HG03342 (cell line): ENCODE results near the gene IRAG1.
"Not testable (repeated sequence)": the region's sequence is repeated elsewhere in the genome, so short reads cannot be mapped to it uniquely, and the experiment has no call there.

Experiments used
- ATAC-seq: cut with Tn5 transposase; IDR thresholded peaks from one replicate; pipeline ENCODE4 v1.9.1; 2021; ENCODE audit warnings: mild to moderate bottlenecking, moderate library complexity; ENCODE audit not compliant: unreplicated experiment

IRAG1 gene

DNA sequence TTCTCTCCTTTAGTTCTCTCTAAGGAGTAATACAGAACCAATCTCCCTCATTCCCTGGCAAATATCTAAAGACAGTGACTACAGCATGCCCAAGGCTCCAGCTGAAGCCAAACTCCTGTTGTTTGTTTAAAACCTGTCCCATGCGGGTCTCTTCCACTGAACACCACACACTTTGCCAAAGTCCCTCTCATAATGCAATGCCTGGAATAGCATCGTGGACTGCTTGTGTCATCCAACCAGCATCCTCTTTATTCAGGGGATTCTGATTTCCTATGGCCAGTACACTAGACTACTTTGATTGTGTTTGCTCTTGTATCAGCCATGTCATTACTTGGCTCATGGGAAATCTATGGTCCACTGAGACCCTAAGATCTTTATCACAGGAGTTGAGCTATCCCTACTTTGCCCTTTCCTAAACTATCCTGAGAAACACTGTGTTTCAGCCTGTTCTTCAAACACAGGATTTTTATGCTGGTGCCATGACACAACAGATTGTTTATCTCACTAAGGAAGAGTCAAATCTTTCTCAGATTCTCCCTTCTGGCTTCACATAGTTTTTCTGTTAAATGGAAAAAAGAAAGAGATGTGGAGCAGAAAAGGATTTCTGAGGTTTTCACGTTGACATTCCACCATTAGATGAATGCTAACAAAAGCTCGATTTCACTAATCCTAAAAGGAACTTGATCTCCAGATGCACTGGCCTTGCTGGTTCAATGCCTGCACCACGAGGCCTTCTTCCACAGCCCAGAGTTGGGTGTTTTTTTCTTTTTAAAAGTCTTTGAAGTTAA, 15.9 kb upstream of the IRAG1 start:
- ATAC-seq: no peak

DNA sequence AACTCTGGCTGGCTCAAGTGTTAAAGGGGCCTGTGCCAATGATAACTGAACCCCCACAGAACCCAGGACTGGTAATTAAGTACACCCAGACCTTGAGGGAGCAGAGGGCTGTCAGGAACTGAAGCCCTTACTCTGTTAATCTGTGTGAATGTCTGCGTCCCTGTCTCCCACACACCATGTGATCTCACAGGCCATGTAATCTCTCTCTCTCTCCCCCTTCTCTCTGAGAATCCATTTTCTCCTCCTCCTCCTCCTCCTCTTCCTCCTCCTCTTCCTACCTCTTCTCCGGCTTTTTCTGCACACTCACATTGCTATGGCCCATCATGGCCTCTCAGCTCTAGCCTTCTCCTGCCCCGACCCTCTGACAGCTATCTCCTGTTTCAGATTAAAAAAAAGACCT, 14.6 kb upstream of the IRAG1 start:
- no peak for ATAC-seq

DNA sequence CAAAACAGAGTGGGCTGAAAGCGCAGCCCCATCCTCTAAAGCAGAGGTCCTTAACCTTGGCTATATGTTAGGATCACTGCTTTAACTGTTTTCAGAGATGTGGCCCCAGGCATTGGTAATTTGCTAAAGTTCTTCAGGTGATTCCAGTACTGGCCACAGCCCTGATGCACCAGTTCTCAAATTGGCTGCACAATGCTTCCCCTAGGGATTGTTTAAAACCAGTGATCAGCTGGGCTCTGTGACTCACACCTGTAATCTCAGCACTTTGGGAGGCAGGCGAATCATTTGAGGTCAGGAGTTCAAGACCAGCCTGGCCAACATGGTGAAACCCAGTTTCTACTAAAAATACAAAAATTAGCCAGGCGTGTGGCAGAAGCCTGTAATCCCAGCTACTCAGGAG, 8.4 kb upstream of the IRAG1 start:
- ATAC-seq: no peak

DNA sequence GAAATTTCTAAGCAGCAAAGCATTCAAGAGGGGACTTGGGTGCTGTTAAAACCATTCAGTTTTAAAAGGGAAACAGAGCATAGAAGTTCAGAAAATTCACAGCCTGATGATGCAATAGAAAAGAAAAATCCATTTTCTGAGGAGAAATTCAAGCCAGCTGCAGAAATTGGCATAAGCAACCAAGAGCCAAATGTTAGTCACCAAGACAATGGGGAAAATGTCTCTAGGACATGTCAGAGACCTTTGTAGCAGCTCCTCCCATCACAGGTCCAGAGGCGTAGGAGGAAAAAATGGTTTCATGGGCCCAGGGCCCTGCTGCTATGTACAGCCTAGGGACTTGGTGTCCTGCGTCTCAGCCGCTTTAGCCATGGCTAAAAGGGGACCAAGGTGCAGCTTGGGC, 5.5 kb upstream of the IRAG1 start:
- no peak for ATAC-seq

DNA sequence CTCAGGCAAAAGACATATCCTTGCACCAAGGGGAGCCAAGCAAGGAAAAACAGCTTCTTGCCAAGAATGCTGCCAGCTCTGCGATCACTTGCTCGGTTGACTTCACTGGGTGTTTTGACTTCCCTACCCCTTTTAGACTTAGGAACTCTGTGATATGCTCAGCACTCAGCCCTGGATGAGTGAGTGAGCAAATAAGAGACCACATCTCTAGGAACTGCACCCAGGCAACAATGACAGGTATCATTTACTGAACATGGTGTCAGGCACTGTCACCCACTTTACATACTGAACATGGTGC, 3.7 kb upstream of the IRAG1 start:
- ATAC-seq: no peak

DNA sequence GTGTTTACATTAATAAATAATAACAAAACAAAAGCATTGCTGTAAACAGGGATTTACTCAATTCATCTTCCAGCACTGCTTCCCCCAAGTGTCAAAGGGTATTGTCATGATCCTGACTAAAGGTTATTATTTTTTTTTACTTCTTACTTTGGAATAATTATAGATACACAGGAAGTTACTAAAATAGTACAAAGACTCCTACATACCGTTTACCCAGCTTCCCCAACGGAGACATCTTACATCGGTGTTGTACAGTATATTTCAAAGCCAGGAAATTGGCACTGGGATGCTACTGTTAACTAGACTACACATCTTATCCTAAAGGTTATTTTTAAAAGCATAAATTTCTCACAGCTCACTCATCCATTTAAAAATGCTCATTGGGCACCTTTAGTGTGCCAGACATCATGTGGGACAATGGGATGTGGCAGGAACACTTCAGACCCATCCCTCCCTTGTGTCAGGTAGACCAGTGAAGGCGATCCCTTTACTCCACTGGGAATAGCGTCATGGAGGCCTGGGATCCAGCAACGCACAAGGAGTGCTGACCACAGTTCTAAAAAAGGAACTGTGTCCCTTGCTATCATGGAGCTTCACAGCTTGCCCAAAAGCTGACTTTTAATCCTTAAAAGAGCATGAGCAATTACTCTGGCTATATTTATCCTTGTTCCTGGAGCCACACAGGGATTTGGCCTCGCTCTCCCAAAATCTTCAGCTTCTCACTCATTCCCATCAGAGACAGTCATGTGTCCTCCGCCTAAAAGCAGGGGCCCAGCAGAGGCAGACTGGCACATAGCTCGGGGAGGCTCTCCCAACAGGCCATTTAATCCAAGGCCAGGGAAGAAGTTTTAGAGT, 3.1 kb upstream of the IRAG1 start:
- ATAC-seq: no peak

DNA sequence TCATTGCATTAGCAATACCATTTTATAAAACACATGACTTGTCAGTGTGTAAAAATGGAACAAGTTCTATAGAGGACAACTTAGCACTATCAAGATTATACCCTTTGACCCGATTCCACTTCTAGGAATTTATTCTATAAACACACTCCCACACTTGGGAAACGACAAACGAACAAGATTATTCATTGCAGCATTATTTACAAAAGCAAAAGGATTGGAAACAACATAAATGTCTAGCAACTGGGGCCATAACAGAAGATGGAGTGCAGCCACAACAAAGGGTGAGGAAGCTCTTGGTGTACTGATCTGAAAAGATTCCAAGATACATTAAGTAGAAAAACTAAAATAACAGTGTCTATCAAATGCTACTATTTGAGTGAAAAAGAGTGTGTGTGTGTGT, 2.3 kb upstream of the IRAG1 start:
- no peak for ATAC-seq

DNA sequence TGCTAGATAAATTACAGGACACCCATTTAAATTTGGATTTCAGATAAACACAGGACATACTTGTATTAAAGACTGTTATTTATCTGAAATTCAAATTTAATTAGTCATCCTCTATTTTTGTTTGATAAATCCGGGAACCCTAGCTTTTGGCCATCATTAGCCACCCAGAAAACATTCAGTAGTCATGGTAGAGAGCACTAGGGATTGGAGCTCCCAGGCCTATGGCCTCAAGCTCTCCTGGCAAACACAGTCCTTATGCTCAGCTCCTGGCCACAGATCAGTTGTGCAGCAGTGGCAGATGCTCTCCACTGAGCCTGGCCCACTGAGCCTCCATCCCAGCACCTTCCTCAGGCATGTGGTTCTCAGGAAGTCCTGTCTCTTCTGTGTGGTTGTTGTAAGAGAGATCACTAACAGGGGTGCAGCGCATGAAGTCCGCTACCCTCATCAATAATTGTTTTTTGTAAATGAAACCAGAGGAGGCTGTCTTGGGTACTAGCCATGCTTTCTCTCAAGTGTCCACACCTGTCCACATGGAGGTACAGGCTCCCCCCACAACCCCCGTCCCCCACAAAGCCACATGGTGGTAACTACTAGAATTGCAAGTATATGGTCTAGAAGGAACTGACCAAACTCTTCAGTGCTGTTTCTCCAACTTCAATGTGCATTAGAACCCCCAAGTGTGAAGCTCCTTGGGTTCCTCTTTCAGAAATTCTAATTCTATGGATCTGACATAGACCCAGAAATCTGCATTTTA, 1.1 kb upstream of the IRAG1 start:
- ATAC-seq: no peak

DNA sequence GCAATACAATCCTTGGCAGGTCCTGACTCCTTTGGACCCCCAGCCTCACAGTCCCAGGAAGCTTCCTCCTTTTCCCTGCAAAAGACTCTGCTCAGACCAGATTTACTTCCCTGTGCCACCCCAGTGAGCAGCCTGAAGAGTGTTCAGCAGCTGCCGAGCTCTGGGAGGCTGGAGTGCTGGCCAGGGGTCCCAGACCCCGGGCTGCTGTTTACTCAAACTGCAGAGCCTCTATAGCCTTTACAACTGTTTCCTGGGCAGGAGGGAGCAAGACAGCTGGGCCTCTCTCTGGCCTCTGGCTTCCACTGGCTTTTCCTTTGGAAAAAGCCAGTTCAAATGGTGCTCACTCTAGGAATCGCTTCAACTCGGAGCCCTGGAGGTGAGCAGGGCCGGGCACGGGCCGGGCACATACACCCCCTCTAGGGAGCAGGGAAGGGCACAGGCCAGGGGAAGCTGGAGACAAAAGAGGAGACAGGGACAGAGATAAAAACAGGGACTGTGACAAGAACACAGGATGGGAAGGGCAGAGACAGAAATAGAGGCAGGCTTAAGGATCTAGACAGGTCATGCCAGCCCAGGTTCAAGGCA, 932 bp downstream of the IRAG1 start:
- ATAC-seq: no peak

DNA sequence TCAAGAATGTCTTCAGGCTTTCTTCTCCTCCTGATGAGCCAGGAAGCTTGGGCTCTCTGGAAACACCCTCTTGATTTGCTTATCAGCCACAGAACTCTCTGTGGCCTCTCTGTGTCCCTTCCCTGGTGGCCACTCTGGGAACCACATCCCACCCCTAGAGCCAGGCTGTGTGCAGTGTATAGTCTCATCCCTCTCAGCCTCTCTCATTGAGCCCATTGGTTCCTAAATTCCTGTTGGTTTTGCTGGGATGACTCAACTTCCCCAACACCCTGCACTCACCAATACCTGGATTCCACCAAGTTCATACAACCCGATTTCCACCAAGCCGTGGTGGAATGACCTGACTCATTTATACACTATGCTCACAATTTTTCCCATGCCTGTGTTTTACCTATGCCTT, 5.2 kb downstream of the IRAG1 start:
- no peak for ATAC-seq

DNA sequence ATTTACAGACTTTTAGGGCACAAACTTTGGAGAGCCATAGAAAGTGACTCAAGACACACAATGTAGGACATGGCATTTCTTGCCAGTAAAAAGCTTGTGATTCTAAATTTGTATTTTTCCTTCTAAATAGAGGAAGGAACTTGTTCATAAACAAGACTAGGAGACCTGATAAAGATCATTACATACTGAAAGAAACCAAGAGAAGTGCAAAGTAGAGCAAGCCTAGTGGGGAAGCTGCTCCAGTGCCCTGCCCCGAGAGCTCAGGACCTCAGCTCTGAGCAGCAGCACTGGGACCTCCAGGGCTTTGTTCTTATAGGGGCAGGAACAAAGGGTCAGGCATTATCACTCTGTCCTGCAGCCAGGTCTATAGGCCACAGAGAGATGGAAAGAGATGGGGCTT, 7.2 kb downstream of the IRAG1 start:
- ATAC-seq: no peak

DNA sequence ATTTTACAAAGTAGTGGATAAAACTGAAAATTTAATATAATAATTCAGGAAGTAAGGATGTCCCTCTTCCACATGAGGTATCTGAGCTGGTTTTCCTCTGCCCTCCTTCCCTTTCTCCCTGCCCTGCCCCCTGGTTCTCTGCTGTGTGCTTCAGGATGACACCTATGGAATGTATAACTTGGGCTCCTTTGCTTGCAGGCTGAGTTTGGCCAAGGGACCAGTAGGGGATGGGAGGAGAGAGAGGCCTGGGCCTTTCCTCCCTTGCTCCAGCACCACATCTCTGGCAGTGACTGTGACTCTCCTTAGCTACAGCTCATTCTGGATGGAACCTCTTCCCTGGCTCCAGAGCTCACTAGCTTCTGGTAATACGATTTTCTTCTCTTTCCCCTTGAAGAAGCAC, 10.1 kb downstream of the IRAG1 start:
- ATAC-seq: no peak

DNA sequence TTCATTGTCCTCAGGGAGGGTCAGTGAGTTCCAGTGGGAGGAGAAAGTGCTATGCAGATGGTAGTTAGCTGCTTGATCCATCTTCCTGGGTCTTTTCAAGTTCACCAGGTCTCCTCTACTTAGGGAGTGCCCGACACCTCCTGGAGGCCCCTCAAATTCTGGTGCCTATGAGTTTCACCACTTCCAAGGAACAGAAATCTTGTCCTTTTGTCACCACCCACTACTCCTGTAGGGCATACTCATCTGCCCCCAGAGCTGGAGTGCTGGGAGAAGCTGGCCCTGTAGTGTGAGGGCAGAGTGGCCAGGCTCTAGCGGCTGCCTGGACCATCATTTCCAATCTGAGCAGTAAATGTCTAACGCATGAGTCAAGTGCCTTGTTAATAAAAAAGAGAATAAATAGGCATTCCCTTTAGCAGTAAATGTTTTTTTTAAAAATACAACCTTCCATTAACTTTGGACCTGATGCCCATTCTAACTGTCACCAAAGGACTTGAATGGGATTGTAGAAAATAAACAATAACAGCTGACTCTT, 12.5 kb downstream of the IRAG1 start:
- no peak for ATAC-seq

DNA sequence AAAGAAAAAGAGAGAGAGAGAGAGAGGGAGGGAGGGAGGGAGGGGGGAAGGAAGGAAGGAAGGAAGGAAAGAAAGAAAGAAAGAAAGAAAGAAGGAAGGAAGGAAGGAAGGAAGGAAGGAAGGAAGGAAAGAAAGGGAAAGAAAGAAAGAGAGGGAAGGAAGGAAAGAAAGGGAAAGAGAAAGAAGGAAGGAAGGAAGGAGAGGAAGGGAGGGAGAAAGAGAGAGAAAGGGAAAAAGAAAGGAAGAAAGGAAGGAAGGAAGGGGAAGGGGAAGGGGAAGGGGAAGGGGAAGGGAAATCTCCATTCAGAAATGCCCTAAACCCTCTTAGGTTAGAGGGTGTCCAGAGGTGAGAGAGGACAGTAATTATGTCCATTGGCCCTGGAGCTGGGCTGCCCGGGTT, 13.3 kb downstream of the IRAG1 start:
- not testable (repeated sequence) for ATAC-seq

DNA sequence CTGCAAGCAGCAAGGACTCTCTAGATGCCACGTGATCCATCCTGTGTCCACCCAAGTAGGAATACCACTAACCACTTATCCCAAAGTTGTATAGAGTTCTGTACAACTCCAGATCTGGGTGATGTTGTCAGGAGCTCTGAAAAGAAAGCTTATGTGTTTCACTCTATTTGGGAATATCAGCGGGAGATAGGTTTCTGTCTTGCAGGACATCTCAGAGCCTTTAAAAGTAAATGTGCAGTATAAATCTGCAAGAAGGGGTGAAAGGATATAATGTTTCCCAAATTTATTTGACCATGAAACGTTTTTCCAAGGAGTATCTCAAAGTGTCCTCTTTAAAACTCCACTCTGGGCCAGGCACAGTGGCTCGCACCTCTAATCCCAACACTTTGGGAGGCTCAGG, 13.9 kb downstream of the IRAG1 start:
- ATAC-seq: no peak

DNA sequence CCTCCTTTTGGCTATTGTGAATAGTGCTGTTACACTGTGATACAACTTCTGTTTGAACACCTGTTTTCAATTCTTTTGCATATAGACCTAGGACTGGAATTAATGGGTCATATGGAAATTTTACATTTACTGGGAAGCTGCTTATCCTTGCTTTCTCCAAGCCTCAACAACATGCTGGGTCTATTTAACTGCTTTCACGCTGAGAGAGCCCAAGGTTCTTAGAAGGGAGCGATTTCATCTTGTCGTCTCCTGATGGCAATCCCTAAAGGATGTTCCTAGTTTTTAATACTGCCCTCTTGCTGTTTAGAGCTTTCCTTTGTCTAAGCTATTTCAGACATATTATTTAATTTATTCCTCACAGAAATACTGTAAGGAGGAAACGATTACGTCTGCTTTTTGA, 15.5 kb downstream of the IRAG1 start:
- no peak for ATAC-seq

DNA sequence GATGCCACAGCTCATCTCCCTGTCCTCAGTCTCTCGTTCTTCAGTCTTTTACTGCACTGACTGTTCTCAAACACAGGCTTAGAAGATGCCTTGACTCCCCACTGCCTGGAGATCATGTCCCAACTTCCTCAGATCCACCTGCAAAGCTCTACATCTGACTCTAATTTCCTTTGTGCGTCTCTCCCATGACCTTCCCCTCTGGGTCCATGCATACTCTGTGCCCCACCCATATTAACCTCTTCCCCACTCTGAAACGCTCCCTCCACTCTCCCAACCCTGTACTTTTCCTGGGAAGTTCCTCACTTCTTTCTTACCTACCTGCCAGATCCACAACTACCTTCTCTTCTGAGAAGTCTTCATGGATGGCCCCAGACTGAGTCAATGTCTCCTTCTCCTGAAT, 16.6 kb downstream of the IRAG1 start:
- ATAC-seq: no peak

DNA sequence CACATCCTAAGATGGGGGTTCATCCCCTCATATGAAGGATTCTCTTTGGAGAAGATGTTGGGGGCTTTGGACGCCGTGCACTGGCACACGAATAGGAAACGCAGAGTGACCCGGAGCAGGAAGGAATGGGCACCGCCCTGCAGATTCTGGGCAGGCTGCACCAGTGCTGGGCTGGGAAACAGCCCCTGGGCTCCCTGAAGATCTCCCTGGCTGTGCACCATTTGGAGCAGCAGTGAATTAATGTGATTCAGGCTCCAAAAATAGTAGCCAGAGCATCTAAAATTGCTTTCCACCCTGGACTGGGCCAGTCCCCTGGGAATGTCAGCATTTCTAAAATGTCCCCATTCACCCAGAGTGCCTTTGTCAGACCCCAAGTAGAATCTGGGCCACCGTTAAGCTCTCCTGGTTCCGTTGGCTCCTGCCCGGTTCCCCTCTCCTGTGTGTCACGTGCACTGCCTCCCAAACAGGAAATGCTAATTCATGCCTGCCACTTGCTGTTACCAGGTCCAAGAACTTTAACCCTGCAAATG, 18.6 kb downstream of the IRAG1 start:
- no peak for ATAC-seq

DNA sequence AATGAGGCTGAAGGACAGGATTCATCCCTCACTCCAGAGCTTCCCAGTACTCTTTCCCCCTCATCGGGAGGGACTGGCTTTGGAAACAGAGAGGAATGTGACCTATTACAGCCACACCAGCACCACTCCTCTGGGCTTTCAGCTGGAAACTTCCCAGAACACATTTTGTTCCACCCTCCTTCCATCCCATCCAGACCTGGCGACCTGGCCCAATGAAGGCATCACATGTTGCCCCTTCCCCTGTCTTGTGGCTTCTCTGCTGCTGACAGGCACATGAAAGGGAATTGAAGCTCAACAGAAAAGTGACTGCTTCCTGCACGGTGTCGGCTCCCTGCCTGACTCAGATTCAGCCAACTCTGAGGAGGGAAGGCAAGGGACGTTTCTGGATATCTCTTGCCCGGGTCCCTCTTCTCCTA, 19.1 kb downstream of the IRAG1 start:
- ATAC-seq: no peak

DNA sequence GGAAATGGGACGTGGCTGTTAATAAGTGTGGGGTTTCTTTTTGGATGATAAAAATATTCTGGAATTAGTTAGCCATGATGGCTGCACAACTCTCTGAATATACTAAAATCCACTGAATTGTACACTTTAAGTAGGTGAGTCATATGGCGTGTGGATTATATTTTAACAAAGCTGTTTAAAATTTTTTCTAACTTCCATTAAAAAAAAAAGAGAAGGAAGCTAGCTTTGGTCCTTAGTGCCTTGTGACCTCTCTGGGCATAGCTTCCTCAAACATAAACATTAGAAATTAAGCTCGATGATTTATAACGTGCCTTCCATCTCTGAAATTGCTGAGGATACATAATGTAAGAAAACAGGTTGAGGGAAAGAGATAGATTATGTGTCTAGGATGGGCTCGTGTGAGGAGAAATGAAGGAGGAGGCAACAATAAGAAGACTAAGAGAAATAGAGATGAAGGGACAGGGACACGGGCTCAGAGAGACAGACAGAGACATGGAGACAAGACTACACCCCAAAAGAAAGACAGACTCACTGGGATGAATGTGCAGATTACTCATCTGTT, 20.0 kb downstream of the IRAG1 start:
- ATAC-seq: no peak

DNA sequence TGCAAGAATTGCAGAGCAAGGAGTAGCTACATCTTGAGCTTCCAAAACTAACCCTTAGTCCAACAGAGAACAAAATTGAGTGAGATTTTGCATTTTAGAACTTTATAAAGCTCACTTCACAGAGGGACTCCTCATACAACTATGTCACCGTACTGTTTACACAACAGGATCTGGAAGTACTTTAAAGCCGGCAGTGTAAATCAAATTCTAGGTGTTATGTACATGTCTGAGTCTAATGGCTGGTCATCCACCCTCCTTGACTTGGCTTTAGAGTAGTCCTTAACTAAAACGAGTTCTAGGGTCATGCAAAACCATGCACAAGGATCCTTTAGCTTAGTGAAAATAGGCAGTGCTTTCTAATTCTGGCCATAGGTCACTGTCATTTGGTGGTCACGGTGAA, 23.5 kb downstream of the IRAG1 start:
- no peak for ATAC-seq
